Renal cortical epithelial cell (primary cell): ENCODE measurements around the gene ENOX1. TPM values are rescaled to one million over a fixed set of nuclear protein-coding genes. Genes with fewer than 3 reads are reported as not detected.

Source experiments
- DNase-seq: peaks from one replicate; pipeline ENCODE4 v3.0.0-alpha.2; 2011; ENCODE audit warnings: low read depth
- total RNA-seq: library from RNA; depleted of rRNA; stranded (reverse); fragments of >200 nt; gene quantifications from 2 replicates; pipeline ENCODE4 v1.2.3, GENCODE V29; 2014

Gene ENOX1
- total RNA-seq, 1 donor from 2014 or later: 2.7 TPM

DNA sequence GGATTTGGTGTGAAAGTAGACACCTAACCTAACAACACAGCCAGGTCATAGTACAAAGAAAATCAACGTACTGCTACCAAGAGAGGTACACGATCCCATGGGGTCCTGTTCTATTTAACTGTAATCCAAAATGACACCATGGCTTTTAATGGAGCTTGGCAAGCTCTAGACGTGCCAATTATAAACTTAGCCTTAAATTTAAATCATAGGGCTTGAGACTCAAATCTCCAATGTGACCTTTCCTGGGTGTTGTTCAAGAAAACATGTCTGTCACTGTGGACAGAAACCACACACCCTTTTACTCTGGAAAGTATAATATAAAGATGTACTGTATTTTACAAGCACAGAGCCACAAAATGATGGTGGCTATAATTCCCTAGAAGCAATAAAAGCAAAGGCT is 299.3 kb downstream of the ENOX1 start:
- DNase-seq: no peak

DNA sequence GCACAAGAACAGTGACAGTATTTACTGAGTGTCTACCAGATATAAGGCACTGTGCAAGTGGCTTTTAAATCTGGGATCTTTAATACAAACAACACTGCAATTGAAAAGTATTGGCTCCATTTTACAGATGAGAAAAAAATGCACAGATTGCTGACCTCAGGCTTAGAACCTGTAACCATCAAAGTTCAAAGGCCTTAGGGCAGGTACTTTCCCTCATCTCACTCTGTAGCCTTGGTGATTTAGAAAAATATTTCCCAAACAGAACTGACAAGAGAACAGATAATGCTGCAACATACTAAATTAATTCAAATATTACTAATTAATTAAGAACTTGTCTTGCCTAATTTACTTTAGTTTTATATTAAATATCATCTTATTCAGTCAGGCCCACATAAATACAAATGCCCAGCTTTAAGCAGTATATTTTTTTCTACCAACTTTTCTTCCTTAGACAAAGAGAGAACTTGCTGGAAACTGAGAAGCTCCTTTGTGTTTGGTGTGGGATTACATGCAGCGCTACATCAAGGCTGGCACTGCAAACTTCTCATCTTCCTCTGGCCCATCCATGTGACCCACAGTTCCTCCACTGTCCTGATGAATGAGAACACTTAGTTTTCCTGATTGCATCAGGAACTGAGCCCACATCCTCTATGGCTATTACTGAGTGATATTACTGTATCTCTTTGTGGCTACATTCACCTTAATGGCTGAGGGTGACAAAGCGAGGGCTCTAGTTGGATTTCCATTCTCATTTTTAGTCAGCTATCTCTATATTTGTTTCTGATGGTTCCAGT is 302.1 kb downstream of the ENOX1 start:
- no peak for DNase-seq

DNA sequence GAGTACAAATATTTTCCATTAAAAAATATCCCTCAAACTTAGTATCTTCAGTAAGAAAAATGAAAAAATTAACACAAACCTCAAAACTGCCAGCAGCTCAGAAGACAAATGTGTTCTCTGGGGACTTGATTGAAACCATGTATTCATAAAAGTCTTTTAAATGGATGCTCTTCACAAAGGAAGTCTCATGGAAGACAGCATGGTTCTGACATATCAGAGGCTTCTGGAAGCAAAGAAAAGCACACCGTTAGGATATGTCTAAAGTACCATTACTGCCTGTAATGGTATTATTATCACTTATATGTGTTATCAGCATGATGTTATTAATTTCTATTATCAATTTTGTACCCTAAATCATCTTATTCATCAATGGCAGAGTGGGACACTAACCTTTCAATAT is 302.8 kb downstream of the ENOX1 start:
- no peak for DNase-seq

GRCh38 chr13:43482641-43483040 is 304.1 kb downstream of the ENOX1 start:
- no peak for DNase-seq

DNA sequence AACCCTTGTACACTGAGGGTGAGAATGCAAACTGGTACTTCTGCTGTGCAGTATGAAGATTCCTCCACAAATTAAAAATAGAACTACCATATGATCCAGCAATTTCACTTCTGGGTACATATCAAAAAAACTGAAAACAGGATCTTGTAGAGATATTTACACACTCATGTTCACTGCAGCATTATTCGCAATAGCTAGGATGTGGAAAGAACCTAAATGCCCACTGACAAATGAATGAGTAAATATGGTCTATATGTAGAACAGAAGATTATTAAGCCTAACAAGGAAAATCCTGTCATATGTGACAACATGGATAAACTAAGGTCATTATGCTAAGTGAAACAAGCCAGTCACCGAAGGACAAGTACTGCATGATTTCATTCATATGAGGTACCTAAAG is 304.7 kb downstream of the ENOX1 start:
- no peak for DNase-seq

DNA sequence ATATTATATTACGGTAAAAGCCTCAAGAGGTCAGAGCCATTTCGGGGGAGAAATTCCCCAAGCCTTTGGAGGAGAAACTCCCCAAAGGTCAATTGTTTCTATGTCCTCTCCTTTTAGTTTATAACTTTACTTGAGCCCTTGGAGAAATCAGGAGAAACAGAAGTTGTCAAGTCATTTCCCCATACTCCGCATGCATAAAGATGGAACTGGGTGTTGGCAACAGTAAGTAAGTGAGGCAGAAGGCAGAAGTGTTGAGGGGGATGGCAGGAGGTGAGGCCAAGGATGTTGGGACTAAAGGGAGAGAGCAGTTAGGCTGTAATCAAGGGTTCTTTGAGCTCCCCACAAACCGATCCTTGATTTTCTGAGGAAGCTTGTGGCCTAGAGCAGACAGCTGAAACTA is 307.9 kb downstream of the ENOX1 start:
- DNase-seq: no peak

- no peak for DNase-seq
These were observed 308.6 kb downstream of the ENOX1 start for GRCh38 chr13:43478211-43478610.

DNA sequence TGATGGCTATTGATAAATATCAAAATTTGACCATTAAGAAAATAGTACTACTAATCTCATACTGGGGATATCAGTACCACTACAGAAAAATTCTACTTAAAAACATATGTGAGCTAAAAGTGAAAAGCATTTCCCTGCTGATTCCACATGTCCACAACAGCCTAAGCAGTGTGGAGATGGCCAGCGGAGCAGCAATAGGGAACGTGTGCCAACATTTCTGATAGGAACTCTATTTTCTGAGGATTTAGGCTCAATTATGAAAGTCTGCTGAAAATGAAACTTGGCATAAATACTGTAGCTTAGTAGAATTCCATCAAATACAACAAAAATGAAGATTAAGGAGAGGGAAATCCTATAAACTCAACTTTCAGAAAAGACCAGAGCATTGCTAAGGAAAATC is 311.6 kb downstream of the ENOX1 start:
- DNase-seq: no peak

- DNase-seq: no peak
These were observed 313.3 kb downstream of the ENOX1 start for GRCh38 chr13:43473437-43473836.

- DNase-seq: no peak
These were observed 313.8 kb downstream of the ENOX1 start for GRCh38 chr13:43472980-43473379.

DNA sequence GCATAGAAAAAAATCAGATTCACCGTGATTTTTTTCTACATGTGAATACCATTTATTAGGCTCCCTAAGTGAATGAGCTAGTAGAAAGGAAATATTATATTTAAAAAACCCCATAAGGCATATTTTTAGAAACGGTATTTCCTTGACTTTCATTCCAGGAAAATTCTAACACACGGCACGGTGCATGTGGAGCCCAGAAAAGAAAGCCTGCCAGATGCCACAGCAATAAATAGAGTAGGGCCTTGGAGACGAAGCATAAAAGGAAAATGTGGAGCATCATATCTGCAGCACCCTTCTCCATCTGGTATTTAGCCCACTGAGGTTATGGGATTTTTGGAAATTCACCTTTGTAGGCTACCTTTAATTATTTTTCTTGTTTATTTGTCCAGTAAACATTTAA is 314.4 kb downstream of the ENOX1 start:
- no peak for DNase-seq

DNA sequence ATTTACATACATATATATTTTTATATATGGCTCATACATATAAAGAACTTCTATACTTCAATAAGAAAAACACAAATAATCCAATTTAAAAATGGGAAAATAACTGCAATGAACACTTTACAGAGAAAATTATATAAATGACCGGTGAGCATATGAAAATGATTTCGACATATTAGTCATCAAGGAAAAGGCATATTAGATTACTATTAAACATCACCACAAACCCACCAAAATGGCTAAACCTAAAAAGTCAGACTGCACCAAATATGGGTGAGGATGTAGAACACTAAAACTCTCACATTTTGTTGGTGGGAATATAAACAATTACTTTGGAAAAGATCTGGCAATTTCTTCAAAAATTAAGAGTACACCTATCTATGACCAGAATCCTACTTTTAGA is 316.2 kb downstream of the ENOX1 start:
- DNase-seq: no peak

GRCh38 chr13:43469791-43470190 is 317.0 kb downstream of the ENOX1 start:
- no peak for DNase-seq

GRCh38 chr13:43464578-43465264 is 322.1 kb downstream of the ENOX1 start:
- no peak for DNase-seq

DNA sequence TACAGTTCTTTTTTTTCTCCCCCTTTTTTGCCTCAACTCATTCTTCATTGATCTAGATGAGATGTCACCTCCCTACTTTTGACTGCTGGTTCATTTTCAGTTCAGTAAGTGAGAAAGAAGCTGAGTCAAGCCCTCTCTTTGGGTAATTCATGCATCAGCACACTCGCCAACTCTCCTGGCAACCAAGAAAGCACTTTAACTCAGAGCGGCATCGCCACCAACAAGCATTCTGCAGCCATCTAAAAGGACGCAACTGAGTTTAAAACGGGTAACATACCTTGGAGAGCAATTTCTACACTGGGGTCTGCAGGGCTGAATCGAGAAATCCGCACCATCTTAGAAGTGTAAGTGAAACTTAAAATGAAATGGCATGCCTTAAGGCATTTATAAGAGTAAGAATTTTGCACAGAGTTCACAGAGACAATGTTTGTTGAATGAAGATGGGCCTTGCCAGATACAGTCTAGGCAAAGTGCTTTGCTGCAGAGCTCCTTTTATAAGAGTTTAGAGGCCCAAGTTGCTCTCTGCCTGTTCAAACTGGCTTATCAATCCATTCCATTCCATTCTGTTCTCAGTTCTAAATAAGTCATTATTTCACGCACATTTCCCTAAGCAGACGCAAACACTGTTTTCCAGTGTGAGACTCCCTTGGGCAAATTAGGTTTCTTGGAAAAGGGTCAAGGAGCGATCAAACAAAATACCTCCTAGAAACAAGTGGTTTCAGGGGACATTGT is 338.0 kb downstream of the ENOX1 start:
- DNase-seq: peak; percentile 60

GRCh38 chr13:43446126-43446525 is 340.6 kb downstream of the ENOX1 start:
- DNase-seq: no peak

GRCh38 chr13:43445668-43446067 is 341.1 kb downstream of the ENOX1 start:
- DNase-seq: no peak

DNA sequence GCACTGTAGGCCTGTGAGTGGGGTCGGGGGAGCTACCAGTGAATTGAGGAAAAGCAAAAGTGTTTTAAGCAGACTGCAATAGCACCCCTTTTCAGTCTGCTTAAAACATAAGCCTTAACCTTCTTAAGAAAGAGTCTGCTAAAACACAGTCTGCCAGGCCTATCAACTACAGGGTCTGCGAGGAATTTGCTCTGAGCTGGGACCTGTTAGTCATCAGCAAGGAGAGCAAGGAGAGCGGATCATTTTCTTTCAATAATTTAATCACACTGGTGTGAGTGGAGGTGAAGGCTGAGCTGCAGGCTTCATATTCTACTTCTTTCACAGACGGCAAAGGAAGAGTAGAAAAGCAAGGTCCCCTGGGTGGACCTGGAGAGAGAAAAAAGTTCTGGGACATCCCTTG is 342.7 kb downstream of the ENOX1 start:
- peak; percentile 34 for DNase-seq

DNA sequence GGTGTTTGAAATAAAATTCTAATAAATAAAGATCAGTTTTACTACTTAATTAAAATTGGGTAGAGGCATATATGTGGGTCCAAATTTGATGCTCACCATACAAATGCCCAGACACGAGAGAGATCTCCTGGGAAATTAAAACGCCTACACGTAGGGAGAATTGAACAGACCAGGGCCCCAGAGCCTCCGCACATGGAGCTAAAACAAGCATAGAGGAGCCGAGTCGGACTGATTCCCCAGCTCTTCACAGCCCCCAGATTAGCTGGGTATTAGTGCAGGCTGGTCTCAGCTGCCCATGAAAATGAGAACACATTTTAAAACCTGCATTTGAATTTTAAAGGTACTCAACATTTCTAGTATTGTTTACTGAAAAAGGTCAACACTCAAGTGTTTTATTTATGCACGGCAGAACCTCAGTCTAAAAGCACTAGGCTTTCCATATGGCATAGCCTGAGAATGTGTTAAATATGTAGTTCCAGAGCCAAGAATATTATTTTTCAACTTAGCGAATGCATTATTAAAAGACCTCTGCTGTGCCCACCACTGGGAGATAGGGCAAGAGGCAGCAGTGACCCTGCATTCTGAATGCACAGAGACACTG is 344.8 kb downstream of the ENOX1 start:
- no peak for DNase-seq

DNA sequence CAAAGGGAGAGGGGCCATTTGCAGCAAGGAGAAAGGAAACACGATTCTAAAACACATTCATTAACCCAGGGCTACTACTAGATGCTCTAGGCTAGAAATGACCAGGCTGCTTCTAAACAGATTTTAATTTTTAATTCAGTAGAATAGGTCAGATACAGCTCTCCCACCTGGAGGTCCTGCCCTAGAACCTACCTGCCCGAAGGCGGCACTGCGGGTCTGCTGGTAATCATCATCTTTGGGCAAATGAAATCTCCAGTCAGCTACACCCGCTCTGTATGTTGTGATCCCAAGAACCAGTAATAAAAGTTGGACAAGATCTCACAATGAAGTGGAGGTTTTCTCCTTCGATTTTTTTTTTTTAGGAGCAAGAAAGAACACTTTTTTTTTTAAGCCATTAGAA is 345.3 kb downstream of the ENOX1 start:
- DNase-seq: no peak

GRCh38 chr13:43434191-43434590 is 352.6 kb downstream of the ENOX1 start:
- DNase-seq: no peak

- DNase-seq: peak; percentile 37
These were observed 353.1 kb downstream of the ENOX1 start for GRCh38 chr13:43433691-43434141.
